Keratinocyte (primary cell): ENCODE results near the gene CACNA1B. TPM values are rescaled to one million over a fixed set of nuclear protein-coding genes. Genes with fewer than 3 reads are reported as not detected.

Source experiments
- DNase-seq: peaks from one replicate; pipeline ENCODE4 v3.0.0-alpha.2; 2011; ENCODE audit warnings: low read depth, missing footprints, low spot score
- FAIRE-seq: peaks from 2 replicates; lab custom pipeline; 2011; peaks lifted over from hg19 to GRCh38; lab: Jason Lieb, UNC
- H2AFZ ChIP-seq: 2 replicates; pipeline ENCODE4 v1.6.0; 2012; ENCODE audit warnings: low read length, control low read depth, inconsistent platforms; ENCODE audit not compliant: control insufficient read depth
- H3K27ac ChIP-seq: 2 replicates; pipeline ENCODE4 v1.5.1; 2011; ENCODE audit warnings: low read length; ENCODE audit not compliant: control insufficient read depth, insufficient read depth
- H3K27me3 ChIP-seq: 3 replicates; pipeline ENCODE4 v1.6.0; 2011; ENCODE audit warnings: low read length; ENCODE audit not compliant: control insufficient read depth, insufficient read depth; ENCODE audit errors: extremely low read depth
- H3K36me3 ChIP-seq, 2 experiments: 2 replicates in 1 of 2; 3 replicates in 1 of 2; pipeline ENCODE4 v1.5.1; 2011; ENCODE audit warnings: low read length in 2 of 2, mild to moderate bottlenecking in 1 of 2; ENCODE audit not compliant: control insufficient read depth in 2 of 2, insufficient read depth in 2 of 2; ENCODE audit errors: extremely low read depth in 1 of 2
- H3K4me1 ChIP-seq: 3 replicates; pipeline ENCODE4 v1.5.1; 2011; ENCODE audit warnings: low read length; ENCODE audit not compliant: control insufficient read depth, insufficient read depth; ENCODE audit errors: extremely low read depth
- H3K4me2 ChIP-seq: 3 replicates; pipeline ENCODE4 v1.6.0; 2011; ENCODE audit warnings: low read depth, low read length; ENCODE audit not compliant: control insufficient read depth, insufficient read depth; ENCODE audit errors: extremely low read depth
- H3K4me3 ChIP-seq, 3 experiments: fragments of 200-600 bp in 1 of 3; sonication (generic) in 1 of 3; 2 replicates in 2 of 3; 3 replicates in 1 of 3; pipeline ENCODE4 v1.5.1; 2011 to 2016; ENCODE audit warnings: low read length in 3 of 3, mild to moderate bottlenecking in 3 of 3, control low read depth in 2 of 3, inconsistent platforms in 1 of 3, low read depth in 1 of 3, mixed read lengths in 1 of 3, mixed run types in 1 of 3, moderate library complexity in 1 of 3; ENCODE audit not compliant: control insufficient read depth in 2 of 3, insufficient read depth in 2 of 3; ENCODE audit errors: extremely low read depth in 1 of 3
- H3K79me2 ChIP-seq: 2 replicates; pipeline ENCODE4 v1.6.0; 2012; ENCODE audit warnings: low read length; ENCODE audit not compliant: control insufficient read depth, insufficient read depth
- H3K9ac ChIP-seq: 3 replicates; pipeline ENCODE4 v1.6.0; 2011; ENCODE audit warnings: low read length; ENCODE audit not compliant: control insufficient read depth, insufficient read depth; ENCODE audit errors: extremely low read depth
- H3K9me1 ChIP-seq: 3 replicates; pipeline ENCODE4 v1.6.0; 2011; ENCODE audit warnings: low read length; ENCODE audit not compliant: control insufficient read depth, insufficient read depth; ENCODE audit errors: extremely low read depth
- H3K9me3 ChIP-seq: 2 replicates; pipeline ENCODE4 v1.5.1; 2012; ENCODE audit warnings: low read depth, low read length; ENCODE audit not compliant: control insufficient read depth
- H4K20me1 ChIP-seq: 3 replicates; pipeline ENCODE4 v1.6.0; 2011; ENCODE audit warnings: low read length; ENCODE audit not compliant: control insufficient read depth, insufficient read depth; ENCODE audit errors: extremely low read depth
- CTCF ChIP-seq, 3 experiments: IDR thresholded peaks in 1 of 3; conservative IDR thresholded peaks in 1 of 3; optimal IDR thresholded peaks in 1 of 3; 2 replicates in 2 of 3; 3 replicates in 1 of 3; pipeline versions ENCODE3 to v1.5.1; 2011; ENCODE audit warnings: low read length in 3 of 3, mild to moderate bottlenecking in 3 of 3, moderate library complexity in 2 of 3, control low read depth in 1 of 3, inconsistent platforms in 1 of 3; ENCODE audit not compliant: insufficient read depth in 2 of 3; ENCODE audit errors: extremely low read depth in 1 of 3
- EZH2 ChIP-seq: IDR thresholded peaks from one replicate; pipeline ENCODE4 v1.6.1; 2012; ENCODE audit warnings: inconsistent platforms, mild to moderate bottlenecking, low read length, moderate library complexity
- dilution Hi-C: fragments of 300-500 bp; cut with MboI; formaldehyde crosslinking; loops from one replicate; pipeline ENCODE4 v1.7.0; 2020; ENCODE audit warnings: low sequenced_read_pairs; ENCODE audit not compliant: extremely low pct_ligation_motif_present
- polyA plus RNA-seq, 5 experiments: library from polyadenylated mRNA; depleted of rRNA in 3 of 5; stranded (reverse) in 3 of 5; stranded (forward) in 1 of 5; unstranded in 1 of 5; fragments of >200 nt; gene quantifications; 1 replicate in 1 of 5; 2 replicates in 3 of 5; 3 replicates in 1 of 5; pipeline versions ENCODE4 v1.2.1 to v1.2.3, GENCODE V29; 2011 to 2012; ENCODE audit warnings: missing spikeins in 2 of 5, low read depth in 1 of 5, low replicate concordance in 1 of 5

Gene CACNA1B
- polyA plus RNA-seq, 1 donor (not counting 4 experiments of a cell fraction or from before 2014, with no cell fraction given), result 0.01 TPM

- Histone ChIP-seq H3K36me3 (no peaks in the 10 kb centered on the region), H3K9me3 (peaks cover 14% of the 10 kb centered on the region), H3K27me3 (no peaks in the 10 kb centered on the region), H3K4me3 (no peak overlapping the region), H3K4me2 (no peak overlapping the region), H3K9me1 (no peaks in the 10 kb centered on the region), H3K9ac (no peak overlapping the region), H3K79me2 (no peaks in the 10 kb centered on the region), H4K20me1 (no peaks in the 10 kb centered on the region), H3K27ac (no peak overlapping the region), H2AFZ (no peak overlapping the region), H3K4me1 (no peaks in the 10 kb centered on the region)
- FAIRE-seq (no peak), DNase-seq (no peak)
- TF ChIP-seq EZH2 (no peak), CTCF (optimal IDR thresholded peaks at IDR 0.05 in 1 of 3, IDR thresholded peaks at IDR 0.05 in 1 of 3, conservative IDR thresholded peaks at IDR 0.05 in 1 of 3; ENCODE audit: extremely low read depth in 1 of 3, insufficient read depth in 2 of 3, low read length in 3 of 3) (no peak)
- dilution Hi-C loops, result no loop called here
Observed at GRCh38 chr9:137946993-137947392, 69.4 kb downstream of the CACNA1B start.

GRCh38 chr9:137948642-137949041 lies 71.1 kb downstream of the CACNA1B start:
- Histone ChIP-seq H4K20me1 (no peaks in the 10 kb centered on the region), H3K9me1 (no peaks in the 10 kb centered on the region), H3K79me2 (no peaks in the 10 kb centered on the region), H3K4me2 (no peak overlapping the region), H3K27me3 (no peaks in the 10 kb centered on the region), H3K9me3 (peaks cover 13% of the 10 kb centered on the region), H3K4me3 (no peak overlapping the region), H3K36me3 (no peaks in the 10 kb centered on the region), H3K27ac (no peak overlapping the region), H2AFZ (no peak overlapping the region), H3K9ac (no peak overlapping the region), H3K4me1 (no peaks in the 10 kb centered on the region)
- TF ChIP-seq CTCF (optimal IDR thresholded peaks at IDR 0.05 in 1 of 3, IDR thresholded peaks at IDR 0.05 in 1 of 3, conservative IDR thresholded peaks at IDR 0.05 in 1 of 3; ENCODE audit: extremely low read depth in 1 of 3, insufficient read depth in 2 of 3, low read length in 3 of 3) (no peak), EZH2 (no peak)
- FAIRE-seq, result no peak
- no peak for DNase-seq
- dilution Hi-C loops, result no loop called here
